Stimulated activated CD8-positive, alpha-beta memory T cell treated with anti-CD3 and anti-CD28 coated beads, Interleukin-12 subunit alpha, Interleukin-12 subunit beta, amount 100 ng/mL, for 24 hours (primary cell): Measurements from ENCODE around the gene STAB1.

Experiments used
- DNase-seq: peaks from one replicate; pipeline ENCODE4 v3.0.0-alpha.2; 2020; ENCODE audit errors: extremely low read depth

The STAB1 gene

GRCh38 chr3:52563984-52564383, 68.8 kb downstream of the STAB1 start:
- no peak for DNase-seq

- no peak for DNase-seq
These were observed 72.9 kb downstream of the STAB1 start for GRCh38 chr3:52568069-52568468.

DNA sequence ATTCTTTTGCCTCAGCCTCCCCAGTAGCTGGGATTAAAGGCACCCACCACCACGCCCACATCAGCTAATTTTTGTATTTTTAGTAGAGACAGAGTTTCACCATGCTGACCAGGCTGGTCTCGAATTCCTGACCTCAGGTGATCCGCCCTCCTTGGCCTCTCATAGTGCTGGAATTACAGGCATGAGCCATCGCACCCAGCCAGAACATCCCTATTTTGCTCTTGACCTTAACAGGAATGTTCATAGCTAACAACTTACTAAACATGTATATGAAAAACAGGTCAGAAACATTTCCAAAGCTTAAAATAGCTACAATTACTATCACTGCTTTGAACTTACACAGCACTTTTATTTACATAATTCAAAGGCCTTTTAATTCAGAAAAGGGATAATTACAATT, 74.9 kb downstream of the STAB1 start:
- DNase-seq = no peak

DNA sequence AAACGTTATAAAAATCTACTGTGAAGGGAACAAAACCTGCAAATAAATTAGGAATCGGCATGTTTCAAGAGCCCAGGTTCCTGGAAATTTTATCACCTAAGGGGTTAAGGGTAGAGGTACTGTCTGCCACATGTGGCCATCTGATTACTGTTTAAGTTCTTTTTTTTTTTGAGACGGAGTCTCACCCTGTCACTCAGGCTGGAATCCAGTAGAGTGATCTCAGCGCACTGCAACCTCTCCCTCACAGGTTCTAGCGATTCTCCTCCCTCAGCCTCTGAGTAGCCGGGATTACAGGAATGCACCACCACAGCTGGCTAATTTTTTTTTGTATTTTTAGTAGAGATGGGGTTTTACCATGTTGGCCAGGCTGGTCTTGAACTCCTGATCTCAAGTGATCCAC, 77.1 kb downstream of the STAB1 start:
- DNase-seq = no peak
